DOHH2 (cell line): ENCODE measurements around the gene ARHGEF4.

ENCODE experiments used
- CTCF ChIP-seq: fragments of 200-600 bp; sonication (generic); IDR thresholded peaks from one replicate; pipeline ENCODE4 v1.5.1; 2014; ENCODE audit warnings: antibody characterized with exemption, mild to moderate bottlenecking, low read depth, low read length; ENCODE audit not compliant: poor library complexity, severe bottlenecking
- EZH2phosphoT487 ChIP-seq: fragments of 200-600 bp; sonication (generic); IDR thresholded peaks from 2 replicates; pipeline ENCODE4 v1.6.1; 2017; ENCODE audit warnings: borderline replicate concordance, mild to moderate bottlenecking, antibody characterized with exemption, low read length, moderate library complexity, mixed read lengths

GRCh38 chr2:130819226-130819607 lies 17.5 kb upstream of the ARHGEF4 start:
- no peak for TF ChIP-seq CTCF
- TF ChIP-seq EZH2phosphoT487, result no peak
